ENCODE results near the gene RPS6KA5.

- TF ChIP-seq CTCF (IDR thresholded peaks at IDR 0.05 in 4 of 5, conservative IDR thresholded peaks at IDR 0.05 in 1 of 5) (no peak), POLR2A (IDR thresholded peaks at IDR 0.05) (no peak)
Observed at GRCh38 chr14:90976101-90976500, 84.3 kb downstream of the RPS6KA5 start.

Data from gastrocnemius medialis (tissue), 4 donors.